Kidney (tissue), 14 donors: ENCODE measurements around the gene RPS6KA3. TPM values are rescaled to one million over a fixed set of nuclear protein-coding genes. Genes with fewer than 3 reads are reported as not detected.
"Not testable (repeated sequence)": the region's sequence is repeated elsewhere in the genome, so short reads cannot be mapped to it uniquely, and the experiment has no call there.

Experiments
- DNase-seq, 5 donors: peaks; one replicate each; pipeline ENCODE4 v3.0.0-alpha.2; 2013 to 2020
- FAIRE-seq: peaks from 2 replicates; lab custom pipeline; 2012; peaks lifted over from hg19 to GRCh38; lab: Jason Lieb, UNC
- H3K27ac ChIP-seq, 2 donors: one replicate each; pipeline ENCODE4 v1.7.0; 2013; ENCODE audit warnings: low read depth in 2 of 2, low read length in 2 of 2, inconsistent platforms in 1 of 2
- H3K27me3 ChIP-seq: one replicate; pipeline ENCODE4 v1.7.1; 2013; ENCODE audit warnings: low read length, inconsistent platforms; ENCODE audit not compliant: control insufficient read depth, insufficient read depth
- H3K36me3 ChIP-seq, 3 donors: one replicate each; pipeline versions ENCODE4 v1.7.0 to v1.7.1; 2013; ENCODE audit warnings: low read length in 3 of 3, control low read depth in 1 of 3, inconsistent platforms in 1 of 3; ENCODE audit not compliant: insufficient read depth in 3 of 3, control insufficient read depth in 2 of 3
- H3K4me1 ChIP-seq, 3 donors: one replicate each; pipeline versions ENCODE4 v1.7.0 to v1.7.1; 2013; ENCODE audit warnings: low read length in 3 of 3, inconsistent platforms in 1 of 3, low read depth in 1 of 3; ENCODE audit not compliant: control insufficient read depth in 2 of 3, insufficient read depth in 2 of 3
- H3K4me3 ChIP-seq, 3 donors: one replicate each; pipeline versions ENCODE4 v1.7.0 to v1.8.1; 2013; ENCODE audit warnings: low read length in 3 of 3, control low read depth in 1 of 3, inconsistent platforms in 1 of 3
- H3K9ac ChIP-seq, 3 donors: one replicate each; pipeline versions ENCODE4 v1.7.0 to v1.7.1; 2013; ENCODE audit warnings: low read length in 3 of 3, control low read depth in 1 of 3, inconsistent platforms in 1 of 3
- H3K9me3 ChIP-seq, 3 donors: one replicate each; pipeline versions ENCODE4 v1.7.0 to v1.7.1; 2013; ENCODE audit warnings: low read length in 3 of 3, control low read depth in 1 of 3, inconsistent platforms in 1 of 3; ENCODE audit not compliant: control insufficient read depth in 2 of 3, insufficient read depth in 1 of 3
- intact Hi-C: fragments of 100-400 bp; cut with DNase I; formaldehyde crosslinking; loops from one replicate; pipeline ENCODE4 v1.11.1; 2022
- polyA plus RNA-seq: library from polyadenylated mRNA; stranded (reverse); fragments of 350-450 nt; fragmentation: Illumina TruSeq; extraction: RNeasy Lipid Tissue Mini Kit (QIAGEN cat#74804); gene quantifications from one replicate; pipeline ENCODE4 v1.2.3, GENCODE V29; 2014; ENCODE audit warnings: low read depth, low replicate concordance; ENCODE audit not compliant: insufficient read depth
- total RNA-seq: library from RNA; stranded (reverse); fragmentation: NEBNext Ultra II Directional; extraction: Animal tissue kit (Norgen Biotek cat#: 25700); gene quantifications from one replicate; pipeline ENCODE4 v1.2.1, GENCODE V29; 2021
- TF ChIP-seq, protein P1 (sequence below): IDR thresholded peaks from 3 replicates; pipeline ENCODE4 v1.5.1; 2012; ENCODE audit warnings: mild to moderate bottlenecking, moderate library complexity, borderline replicate concordance; ENCODE audit not compliant: insufficient read depth; ENCODE audit errors: extremely low read depth
- donor health status: control.
- donor health status: control.
- donor health status: control.
- donor health status: control.
- donor health status: control.
- donor health status: DM: yes; HTN: yes; CAD: no.
- donor health status: Normal renal cell carcinoma (clear cell type).

Gene RPS6KA3
- total and polyA plus RNA-seq, 2 donors from 2014 or later, result 9.9 to 42.8 TPM

DNA sequence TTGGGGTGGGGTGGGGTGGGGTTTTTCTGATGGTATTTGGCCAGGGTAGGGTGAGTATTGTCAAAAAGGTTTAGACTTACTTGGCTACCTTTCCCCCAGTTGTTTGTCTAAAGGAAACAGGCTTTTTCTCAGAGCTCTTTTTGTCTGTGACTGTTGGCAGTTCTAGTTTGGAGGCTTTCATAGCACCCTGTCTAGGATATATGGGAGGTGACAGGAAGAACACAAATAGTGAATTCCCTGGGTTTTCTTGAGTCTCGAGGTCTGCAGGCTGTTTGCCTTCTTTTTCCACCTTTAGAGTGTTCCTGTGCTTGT lies 13.5 kb downstream of the RPS6KA3 start:
- Histone ChIP-seq H3K27ac (no peak overlapping the region), H3K9ac (no peak overlapping the region), H3K9me3 (no peaks in the 10 kb centered on the region), H3K4me3 (no peak overlapping the region), H3K27me3 (no peaks in the 10 kb centered on the region), H3K36me3 (no peaks in the 10 kb centered on the region), H3K4me1 (peaks cover 0 to 2% (median 0%) of the 10 kb centered on the region in 3 donors)
- DNase-seq (no peak), FAIRE-seq (no peak)
- intact Hi-C loops, result no loop called here
- TF ChIP-seq, protein P1, sequence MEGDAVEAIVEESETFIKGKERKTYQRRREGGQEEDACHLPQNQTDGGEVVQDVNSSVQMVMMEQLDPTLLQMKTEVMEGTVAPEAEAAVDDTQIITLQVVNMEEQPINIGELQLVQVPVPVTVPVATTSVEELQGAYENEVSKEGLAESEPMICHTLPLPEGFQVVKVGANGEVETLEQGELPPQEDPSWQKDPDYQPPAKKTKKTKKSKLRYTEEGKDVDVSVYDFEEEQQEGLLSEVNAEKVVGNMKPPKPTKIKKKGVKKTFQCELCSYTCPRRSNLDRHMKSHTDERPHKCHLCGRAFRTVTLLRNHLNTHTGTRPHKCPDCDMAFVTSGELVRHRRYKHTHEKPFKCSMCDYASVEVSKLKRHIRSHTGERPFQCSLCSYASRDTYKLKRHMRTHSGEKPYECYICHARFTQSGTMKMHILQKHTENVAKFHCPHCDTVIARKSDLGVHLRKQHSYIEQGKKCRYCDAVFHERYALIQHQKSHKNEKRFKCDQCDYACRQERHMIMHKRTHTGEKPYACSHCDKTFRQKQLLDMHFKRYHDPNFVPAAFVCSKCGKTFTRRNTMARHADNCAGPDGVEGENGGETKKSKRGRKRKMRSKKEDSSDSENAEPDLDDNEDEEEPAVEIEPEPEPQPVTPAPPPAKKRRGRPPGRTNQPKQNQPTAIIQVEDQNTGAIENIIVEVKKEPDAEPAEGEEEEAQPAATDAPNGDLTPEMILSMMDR, result no peak

DNA sequence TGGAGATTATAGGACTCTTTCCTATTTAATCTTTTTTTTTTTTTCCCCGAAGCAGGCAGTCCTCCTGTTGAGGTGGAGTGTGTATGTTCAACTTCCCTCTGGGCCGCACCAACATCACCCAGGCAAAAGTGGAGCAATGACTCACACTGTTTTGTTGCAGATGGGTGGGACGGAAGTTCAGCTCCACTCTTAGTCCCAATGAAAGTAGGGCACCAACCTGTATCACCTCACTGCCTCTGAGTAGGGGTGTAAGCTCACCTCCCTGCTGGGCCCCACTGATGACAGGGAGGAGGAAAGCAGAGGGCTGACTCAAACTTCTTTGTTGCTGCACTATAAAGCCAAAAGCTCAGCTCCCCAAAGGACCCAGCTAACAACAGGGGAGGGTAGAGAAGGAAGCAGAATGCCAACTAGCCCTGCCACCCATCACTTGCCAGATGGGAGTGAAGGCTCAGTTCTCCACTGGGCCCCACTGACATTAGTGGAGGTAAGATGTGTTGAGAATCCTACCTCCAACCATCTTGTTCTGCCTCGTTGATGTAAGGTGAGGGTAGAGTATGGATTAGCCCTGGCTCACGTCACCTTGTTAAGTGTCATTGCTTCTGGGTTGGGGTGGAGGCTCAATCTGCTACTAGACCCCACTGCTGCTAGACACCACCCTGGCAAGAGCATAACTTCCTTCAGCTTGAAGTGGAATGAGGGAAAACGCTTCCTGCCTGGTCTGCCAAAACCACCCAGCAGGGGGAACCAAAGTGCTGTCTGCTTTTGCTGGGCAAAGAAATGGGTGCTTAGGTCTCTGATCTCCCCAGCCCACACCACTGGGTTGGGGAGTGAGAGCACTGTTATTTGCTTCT lies 14.1 kb downstream of the RPS6KA3 start:
- no peak for FAIRE-seq
- H3K9ac ChIP-seq, result no peak overlapping the region
- no peaks in the 10 kb centered on the region for H3K36me3 ChIP-seq
- no peak overlapping the region for H3K4me3 ChIP-seq
- no peaks in the 10 kb centered on the region for H3K27me3 ChIP-seq
- peaks cover 0 to 2% (median 0%) of the 10 kb centered on the region in 3 donors for H3K4me1 ChIP-seq
- H3K27ac ChIP-seq, result no peak overlapping the region
- intact Hi-C loops, result no loop called here
- DNase-seq, result peak in 1 of 5 donors; percentile 39
- no peaks in the 10 kb centered on the region for H3K9me3 ChIP-seq
- TF ChIP-seq, protein P1, result peak; percentile 53

- no peak for DNase-seq
- peak; percentile 77 for FAIRE-seq
- H3K36me3 ChIP-seq, result no peaks in the 10 kb centered on the region
- no peak overlapping the region for H3K4me3 ChIP-seq
- no peaks in the 10 kb centered on the region for H3K9me3 ChIP-seq
- no peak overlapping the region for H3K9ac ChIP-seq
- peaks cover 0 to 2% (median 0%) of the 10 kb centered on the region in 3 donors for H3K4me1 ChIP-seq
- no peaks in the 10 kb centered on the region for H3K27me3 ChIP-seq
- intact Hi-C loops, result no loop called here
- TF ChIP-seq, protein P1, result no peak
- H3K27ac ChIP-seq, result no peak overlapping the region
These were observed 15.0 kb downstream of the RPS6KA3 start for GRCh38 chrX:20251691-20252090.

DNA sequence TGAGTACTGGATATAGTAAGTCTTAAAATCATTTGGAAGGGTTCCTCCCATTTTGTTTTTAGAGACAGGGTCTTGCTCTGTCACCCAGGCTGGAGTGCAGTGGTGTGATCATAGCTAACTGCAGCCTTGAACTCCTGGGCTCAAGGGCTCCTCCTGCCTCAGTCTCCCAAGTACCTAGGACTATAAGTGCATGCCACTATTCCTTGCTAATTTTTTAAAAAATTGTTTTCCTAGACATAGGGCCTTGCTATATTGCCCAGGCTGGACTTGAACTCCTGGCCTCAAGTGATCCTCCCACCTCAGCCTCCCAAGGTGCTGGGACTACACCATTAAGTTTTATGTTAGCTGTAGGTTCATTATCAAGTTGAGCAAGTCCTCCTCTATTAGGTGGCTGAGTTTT lies 16.6 kb downstream of the RPS6KA3 start:
- H3K4me3 ChIP-seq, intact Hi-C loops, H3K9ac ChIP-seq, DNase-seq, H3K36me3 ChIP-seq, H3K27ac ChIP-seq, FAIRE-seq, H3K4me1 ChIP-seq, H3K27me3 ChIP-seq, H3K9me3 ChIP-seq: not testable (repeated sequence)
